Activated CD4-positive, alpha-beta T cell treated with anti-CD3 and anti-CD28 coated beads, Interleukin-2, amount 50 U/mL, for 1 hour (primary cell): Measurements from ENCODE around the gene MYF6.
"Not testable (repeated sequence)": the region's sequence is repeated elsewhere in the genome, so short reads cannot be mapped to it uniquely, and the experiment has no call there.

Source experiments
- DNase-seq: peaks from one replicate; pipeline ENCODE4 v3.0.0-alpha.2; 2020

MYF6 gene

GRCh38 chr12:80707126-80707829 lies at the start of gene MYF6:
Gene MYF6 (plus strand): TSS chr12:80707634. CDS start chr12:80707720, 86 bp downstream.
- DNase-seq = no peak

DNA sequence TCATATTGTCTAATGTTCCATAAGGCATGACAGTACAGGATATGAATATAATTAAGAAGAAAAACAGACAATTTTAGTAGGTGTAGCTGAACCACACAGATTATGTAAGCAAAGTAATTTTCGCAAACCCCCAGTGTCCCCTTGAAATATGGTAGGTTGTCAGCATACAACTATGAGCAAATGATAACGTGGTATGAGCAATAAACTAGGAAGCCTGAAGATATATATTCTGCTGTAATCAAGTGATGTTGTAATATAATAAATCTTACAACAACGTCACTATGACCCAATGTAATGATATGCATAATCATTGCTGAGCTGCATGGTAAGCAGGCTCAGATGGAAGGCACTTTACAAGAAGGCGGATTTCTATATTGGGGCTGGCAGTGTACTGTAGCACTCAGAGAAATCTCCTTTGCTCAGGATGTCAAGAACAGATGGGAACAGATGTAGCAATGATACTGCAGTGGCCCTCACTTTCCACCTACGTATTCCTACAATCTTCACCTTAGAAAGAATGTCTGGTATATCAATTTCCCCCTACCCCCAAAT lies 47.8 kb upstream of the MYF6 start:
- no peak for DNase-seq

- DNase-seq = no peak
Measured at GRCh38 chr12:80662586-80662985, 44.8 kb upstream of the MYF6 start.

- no peak for DNase-seq
Measured at GRCh38 chr12:80670214-80670613, 37.2 kb upstream of the MYF6 start.

DNA sequence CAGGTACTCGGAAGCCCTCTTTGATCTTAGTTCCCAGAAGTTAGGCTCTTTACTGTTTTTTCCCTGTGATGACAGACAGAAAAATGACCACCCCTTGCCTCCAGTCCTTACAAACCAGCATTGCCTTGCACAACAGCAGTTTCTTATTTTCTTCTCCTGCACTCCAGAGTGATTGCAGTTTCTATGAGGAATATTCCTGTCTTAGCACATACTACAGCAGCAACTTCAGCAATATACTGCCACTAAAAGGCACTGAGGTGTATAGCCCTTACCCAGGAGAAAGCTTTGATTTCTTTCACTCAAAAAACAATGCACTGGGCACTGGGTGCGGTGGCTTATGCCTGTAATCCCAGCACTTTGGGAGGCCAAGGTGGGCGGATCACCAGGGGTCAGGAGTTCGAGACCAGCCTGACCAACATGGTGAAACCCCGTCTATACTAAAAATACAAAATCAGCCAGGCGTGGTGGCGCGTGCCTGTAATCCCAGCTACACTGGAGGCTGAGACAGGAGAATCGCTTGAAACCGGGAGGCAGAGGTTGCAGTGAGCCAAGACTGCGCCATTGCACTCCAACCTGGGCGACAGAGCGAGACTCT lies 31.3 kb upstream of the MYF6 start:
- DNase-seq = not testable (repeated sequence)

DNA sequence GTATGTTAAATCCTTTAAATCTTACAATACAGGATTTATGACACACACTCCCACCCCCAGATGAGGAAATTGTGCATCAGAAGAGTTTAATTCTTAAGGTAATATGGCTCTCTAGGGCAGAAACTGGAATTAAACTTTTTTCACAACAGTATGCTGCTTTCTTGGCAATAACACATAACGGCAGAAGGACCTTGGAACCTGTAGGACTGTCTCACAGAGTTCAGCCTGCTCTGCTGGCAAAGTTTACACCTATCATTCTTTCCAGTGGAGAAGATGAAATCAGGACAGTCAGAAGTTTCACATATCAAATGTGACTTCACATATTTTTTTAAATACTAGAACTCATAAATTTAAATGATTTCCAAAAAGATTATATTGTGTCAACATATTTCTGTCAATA lies 30.6 kb upstream of the MYF6 start:
- DNase-seq = no peak

DNA sequence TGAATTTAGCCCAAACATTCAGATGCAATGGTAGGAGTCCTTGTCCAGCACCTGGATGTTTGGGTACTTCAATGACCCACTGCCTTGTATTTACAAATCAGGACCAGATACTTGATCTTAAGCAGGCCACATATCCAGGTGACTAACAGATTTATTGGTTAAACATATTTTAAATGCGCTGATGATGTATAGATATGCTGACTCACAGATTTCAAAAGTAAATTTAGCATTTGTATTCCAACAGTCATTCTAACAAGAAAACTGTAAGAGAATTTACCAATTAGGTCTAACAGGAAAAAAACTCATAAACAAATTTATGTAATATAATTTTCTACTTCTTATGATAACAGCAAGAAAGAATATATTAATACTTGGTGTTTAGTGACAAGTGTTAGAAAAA lies 29.4 kb upstream of the MYF6 start:
- no peak for DNase-seq

DNA sequence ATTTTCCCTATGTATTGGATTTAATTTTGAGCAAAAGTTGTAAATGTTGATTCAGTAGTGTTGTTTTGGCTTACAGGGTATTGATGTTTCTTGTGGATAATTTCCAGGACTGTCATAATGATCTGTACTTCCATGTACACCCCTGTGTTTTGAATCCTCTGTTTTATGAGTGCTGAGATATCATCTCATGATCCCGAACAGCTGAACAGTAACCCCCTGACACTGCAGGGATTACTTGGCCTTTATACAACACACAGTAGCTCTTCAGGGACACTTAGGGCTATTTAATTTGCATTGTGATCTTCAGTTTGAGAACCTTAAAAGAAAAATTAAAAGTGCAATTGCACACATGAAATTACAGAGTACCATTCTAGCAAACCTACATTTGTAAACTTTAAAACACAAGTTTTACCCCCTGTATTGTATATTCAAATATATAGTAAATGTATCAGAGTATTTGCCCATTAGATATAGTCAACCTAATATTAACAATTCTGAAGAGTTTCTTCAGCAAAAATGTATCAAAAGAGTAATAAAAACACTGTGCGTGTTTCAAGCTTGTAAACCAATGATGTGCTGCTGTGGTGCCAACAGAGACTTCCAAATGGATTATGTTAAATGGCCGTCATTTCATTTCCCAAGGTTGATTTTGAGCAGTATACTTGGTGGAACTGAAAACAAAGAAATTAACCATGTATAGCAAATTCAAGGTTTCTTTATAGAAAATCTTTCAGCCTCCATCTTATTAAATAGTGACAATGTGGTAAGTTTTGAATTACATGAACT lies 27.9 kb upstream of the MYF6 start:
- DNase-seq = no peak

- no peak for DNase-seq
Measured at GRCh38 chr12:80681287-80681686, 26.1 kb upstream of the MYF6 start.

GRCh38 chr12:80681786-80682185 lies 25.6 kb upstream of the MYF6 start:
- no peak for DNase-seq

- DNase-seq = no peak
Measured at GRCh38 chr12:80684077-80684495, 23.3 kb upstream of the MYF6 start.

DNA sequence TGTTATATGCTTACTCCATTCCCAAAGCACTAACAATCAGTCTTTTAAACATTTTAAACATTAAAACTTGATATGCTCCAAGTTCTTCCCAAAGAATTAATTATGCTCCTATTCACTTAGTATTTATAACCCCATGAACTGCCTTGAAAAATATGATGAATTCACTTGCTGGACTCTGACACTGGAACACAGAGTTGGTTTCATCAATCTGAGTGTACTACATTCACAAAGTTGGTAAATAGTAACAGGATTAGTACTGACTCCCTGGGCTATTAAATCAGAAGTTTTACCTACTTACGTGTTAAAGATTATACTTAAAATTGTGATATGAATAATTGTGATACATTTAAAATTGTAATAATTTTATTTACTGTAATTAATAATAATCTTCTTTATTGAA lies 17.3 kb upstream of the MYF6 start:
- DNase-seq = no peak

DNA sequence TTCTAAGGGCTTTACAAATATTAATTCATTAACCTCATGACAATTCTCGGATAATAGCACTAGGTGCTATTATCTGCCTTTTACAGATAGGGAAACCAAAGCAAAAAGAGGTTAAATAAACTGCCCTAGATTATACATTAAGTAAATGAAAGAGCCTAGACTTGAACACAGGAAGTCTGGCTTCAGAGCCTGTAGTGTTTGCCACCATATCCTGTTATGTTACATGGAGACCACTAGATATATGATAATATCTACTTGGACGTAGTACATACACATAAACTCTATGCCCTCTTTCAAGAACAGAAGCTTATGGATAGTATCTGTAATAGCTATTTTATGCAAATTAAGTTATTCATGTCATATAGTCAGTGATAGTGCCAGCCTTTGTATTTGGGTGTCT lies 16.9 kb upstream of the MYF6 start:
- DNase-seq = no peak

DNA sequence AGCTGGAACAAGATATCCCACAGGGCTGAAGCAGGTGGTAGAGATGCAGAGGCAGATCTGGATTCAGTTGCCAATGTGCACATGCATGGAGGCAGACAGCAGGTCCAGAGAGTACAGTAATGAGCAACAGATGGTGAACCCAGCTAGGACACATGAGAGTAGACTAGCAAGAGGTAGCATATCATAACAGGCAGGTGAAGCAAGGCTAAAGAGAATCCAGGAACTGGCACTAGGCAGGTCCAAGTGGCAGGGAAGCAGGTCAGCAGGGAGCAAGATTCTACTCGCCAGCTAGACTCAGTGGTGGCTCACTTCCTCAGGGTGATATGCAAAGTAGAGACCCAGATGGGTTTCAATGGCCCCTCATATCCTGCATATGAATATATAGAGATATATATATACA lies 15.3 kb upstream of the MYF6 start:
- DNase-seq = no peak

DNA sequence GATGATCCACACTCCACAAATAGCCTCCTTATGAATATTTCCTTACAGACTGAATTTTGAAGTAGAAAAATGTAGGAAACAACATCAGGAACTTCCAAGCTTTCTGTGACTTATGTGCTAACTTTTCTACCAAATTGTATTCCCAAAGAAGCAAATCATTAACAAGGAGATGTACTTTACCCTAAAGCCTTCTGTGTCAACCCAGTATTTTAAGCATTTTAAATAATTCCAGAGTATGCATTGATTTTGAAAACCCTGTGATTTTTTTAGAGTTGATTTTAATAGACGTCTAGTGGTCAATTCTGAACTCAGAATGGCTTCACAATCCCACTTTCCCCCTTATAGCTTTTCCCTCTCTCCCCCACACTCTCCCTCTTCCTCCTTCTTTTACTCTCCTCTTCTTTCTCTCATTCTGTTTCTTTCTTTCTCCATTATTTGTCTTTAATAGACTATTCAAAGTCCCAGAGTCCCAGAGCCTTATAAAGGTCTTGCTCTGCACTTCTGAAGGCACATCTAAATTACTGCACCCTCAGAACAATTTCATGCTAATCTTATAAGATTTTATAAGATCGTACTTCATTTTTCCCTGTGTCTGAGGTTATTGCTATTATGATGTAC lies 10.1 kb upstream of the MYF6 start:
- DNase-seq = no peak

- DNase-seq = no peak
Measured at GRCh38 chr12:80698256-80698655, 9.2 kb upstream of the MYF6 start.

GRCh38 chr12:80698847-80699542 lies 8.4 kb upstream of the MYF6 start:
- no peak for DNase-seq

DNA sequence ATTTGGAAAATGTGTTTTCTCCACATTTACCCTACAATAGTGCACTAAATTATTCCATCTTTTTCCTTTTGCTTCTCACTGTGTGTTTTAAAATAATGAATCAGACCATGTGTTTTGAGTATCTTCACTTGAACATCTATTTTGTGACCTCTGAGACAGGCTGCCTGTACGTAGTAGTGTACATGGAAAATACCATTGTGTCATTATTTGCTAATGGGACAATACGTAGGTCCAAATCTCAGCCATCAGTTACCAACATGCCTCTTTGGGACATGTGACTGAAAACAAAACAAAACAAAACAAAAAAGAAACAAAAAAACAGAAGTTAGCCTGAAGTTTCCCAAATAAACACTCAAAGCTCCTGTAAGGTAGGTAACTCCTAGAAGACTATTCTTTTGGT lies 7.1 kb upstream of the MYF6 start:
- no peak for DNase-seq

GRCh38 chr12:80701388-80701787 lies 6.0 kb upstream of the MYF6 start:
- DNase-seq = no peak

DNA sequence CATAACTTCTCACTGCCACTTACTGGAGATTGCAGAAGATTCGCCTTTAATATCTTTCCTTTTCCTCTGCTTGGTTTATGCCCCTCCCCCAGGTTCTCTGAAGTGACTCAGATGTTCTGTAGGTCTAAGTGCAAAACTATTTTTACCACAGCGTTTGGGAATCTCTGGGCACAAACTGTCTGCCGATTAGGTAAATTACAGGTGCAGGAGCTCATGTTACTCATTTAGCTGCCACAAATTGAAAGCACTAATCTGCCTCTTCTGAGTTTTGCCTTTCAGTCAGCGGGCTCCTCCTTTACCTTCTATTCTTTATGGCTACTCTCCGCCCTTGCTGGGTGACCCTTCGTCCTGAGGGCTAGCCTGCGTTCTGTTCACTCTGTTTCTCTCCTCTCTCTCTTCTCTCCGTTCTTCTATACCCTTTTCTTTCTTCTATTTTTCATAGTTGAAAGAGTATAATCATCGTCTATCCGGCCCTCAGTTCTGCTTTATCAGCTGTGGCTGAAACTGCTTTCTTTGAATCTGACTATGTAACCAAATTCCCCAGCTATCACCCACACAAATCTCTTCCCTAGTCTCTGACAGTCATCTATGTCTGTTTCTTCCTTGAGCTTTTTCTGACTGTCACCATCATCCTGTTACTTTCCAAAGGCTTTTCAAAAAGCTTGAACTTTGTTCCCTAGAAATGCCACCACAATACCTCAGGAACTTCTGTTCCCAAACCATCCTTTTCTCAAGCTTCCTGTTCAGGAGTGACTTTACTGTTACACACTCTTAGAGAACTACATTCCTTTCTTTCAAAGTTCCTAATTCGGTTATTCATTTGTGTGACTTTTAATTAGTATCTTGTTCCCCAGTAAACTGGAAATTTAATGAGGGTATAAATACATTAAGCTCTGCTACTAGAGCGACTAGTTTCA lies 4.3 kb upstream of the MYF6 start:
- DNase-seq = no peak

DNA sequence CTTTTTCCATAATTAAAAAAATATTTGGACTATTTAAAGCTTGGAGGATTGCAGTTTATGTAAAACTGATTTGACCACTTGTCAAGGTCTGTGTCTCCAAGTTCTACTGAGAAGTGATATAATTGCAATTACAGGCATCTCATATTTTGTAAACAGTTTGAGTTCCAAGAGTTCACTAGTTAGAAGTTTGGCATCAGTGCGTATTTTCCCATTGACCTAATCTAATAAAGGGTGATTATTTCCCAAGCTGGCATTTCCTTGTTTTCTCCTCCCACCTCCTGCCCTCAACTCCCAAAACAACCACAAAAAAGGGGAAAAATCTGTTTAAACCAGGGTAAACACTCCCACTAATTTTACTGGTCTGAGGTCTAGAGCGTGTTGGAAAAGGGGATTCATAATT lies 3.0 kb upstream of the MYF6 start:
- no peak for DNase-seq

- no peak for DNase-seq
Measured at GRCh38 chr12:80707830-80708258, 410 bp downstream of the MYF6 start.
